HG02870 (cell line): Measurements from ENCODE around the gene MMP21.

ENCODE experiments used
- ATAC-seq: cut with Tn5 transposase; IDR thresholded peaks from one replicate; pipeline ENCODE4 v1.9.1; 2021; ENCODE audit warnings: mild to moderate bottlenecking, moderate library complexity; ENCODE audit not compliant: unreplicated experiment

Gene MMP21

DNA sequence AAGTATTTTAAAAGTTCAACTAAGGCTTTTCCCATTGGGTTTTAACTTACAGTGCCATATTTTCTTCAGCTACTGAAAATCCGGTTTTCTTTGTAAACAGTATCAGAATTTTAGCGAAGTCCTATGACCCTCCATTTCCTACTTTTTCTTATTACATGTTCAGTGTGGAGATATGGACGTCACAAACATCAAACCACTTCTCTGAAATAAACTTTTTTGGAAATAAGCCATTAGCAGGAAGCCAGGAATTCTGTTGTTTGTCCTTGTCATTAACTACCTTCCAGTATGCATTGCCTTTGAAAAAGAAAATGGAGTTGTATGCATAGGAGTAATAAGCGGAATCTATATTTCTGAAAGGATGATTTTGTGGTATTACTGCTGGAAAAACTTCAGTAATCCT, 9.1 kb downstream of the MMP21 start:
- ATAC-seq: no peak

DNA sequence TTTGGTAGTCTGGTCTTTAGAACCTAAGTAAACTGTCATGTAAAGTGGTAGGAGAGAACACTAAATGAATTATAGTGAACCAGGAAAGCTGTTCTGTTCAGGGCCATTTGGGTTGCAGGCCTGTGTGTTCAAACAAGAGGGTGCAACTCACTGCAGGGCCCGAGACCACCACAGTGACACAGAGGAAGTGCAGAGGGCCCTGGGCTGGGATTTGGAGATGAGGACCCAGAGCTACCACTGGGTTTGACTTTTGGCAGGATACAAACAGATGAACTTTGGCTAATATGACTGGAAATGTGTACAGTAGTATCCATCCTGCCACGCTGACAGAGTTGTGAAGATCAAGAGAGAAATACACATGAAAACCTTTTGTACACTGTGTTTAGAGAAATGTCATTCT, 9.8 kb downstream of the MMP21 start:
- ATAC-seq: no peak

DNA sequence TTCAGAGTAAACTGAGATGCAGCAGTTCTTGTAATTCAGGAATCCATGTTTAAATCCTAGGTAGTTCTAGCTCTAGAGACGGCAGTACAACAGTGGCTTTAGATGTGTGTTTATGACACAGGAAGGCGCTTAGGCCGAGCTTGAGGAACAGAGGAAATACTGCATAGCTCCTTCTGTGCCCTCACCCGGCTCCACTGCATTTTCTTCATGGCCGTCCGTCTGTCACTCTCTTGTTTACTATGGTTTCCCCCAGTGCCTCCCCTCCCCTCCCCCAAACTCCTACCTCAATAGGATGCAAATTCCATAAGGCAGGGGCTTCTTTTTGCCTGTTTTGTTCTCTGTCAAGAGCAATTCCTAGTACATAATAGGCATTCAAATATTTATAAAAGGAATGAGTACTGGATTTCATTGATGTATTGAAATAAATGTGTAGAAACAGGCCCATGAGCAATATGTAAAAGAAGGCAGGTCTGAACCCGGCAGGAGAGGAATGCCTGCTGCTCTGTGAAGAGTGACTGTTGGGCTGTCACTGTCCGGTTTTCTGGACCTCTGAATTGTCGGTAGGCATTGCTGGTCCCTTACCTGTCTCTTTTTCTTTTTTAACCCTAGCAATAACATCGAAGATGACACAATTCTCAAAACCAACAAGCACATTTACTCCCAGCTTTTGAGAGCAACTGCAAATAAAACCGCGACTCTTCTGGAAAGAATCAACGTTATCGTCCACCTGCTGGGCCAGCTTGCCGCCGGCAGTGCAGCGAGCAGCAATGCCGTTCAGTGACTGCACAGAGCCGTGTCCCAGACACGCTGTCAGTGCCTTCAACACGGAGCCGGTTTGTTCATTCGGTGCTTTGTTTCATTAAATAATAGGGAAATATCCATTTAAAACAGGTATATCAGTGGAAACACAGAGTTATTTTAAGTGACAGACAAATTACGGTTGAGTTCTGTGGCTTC, 12.7 kb downstream of the MMP21 start:
- ATAC-seq: no peak

DNA sequence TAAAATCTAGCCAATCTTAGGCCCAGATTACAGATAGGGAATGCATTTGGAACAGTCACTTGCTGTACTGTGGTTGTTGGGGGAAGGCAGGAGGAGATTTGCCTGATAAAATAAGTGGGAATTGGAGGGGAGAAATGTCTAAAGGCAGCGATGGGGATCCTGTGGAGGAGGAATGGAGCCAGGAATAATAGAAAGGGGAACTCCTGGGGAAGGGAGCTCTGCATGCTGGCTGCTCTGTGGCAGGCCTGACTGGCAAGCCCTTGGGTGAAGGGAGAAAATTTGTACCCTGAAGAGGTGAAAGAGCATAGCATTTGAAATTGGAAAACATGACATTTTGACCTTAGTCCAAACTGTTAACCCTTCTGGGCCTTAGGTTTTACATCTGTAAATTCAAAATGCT, 13.7 kb downstream of the MMP21 start:
- ATAC-seq: no peak

DNA sequence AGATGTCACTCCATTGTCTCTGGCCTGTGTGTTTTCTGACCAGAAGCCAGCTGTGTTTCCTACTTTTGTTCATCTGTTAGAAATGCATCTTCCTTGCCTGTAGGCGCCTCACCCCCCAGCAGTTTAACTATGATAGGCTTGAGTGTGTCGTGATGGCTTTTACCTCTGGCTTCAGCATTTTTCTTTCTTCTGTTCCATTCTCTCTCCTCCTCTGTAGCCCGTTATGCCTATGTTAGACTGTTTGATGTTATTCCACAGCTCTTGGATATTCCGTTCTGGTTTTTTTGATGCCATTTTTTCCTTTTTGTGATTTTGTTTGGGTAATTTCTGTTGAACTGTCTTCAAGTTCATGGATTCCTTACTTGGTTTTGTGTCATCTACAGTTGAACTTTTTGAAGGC, 17.9 kb downstream of the MMP21 start:
- ATAC-seq: no peak

DNA sequence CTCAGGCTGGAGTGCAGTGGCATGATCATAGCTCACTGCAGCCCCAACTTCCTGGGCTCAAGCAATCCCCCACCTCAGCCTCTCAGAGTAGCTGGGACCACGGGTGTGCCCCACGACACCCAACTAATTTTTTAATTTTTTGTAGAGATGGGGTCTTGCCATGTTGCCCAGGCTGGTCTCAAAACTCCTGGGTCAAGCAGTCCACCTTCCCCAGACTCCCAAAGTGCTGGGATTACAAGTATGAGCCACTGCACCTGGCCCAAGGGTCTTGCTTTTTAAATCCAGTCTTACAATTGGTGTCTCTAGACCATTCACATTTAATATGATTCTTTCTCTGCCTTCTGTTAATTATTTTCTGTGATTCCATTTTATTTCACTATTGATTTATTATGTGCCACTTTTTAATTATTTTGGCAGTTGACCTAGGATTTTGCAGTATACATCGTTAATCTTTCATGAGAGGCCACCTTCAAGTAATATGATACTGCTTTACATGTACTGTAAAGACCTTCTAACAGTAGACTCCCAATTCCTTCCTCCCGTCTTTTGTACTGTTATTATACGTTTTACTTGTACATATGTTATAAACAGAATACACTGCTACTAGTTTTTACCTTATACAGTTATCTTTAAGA, 18.7 kb downstream of the MMP21 start:
- ATAC-seq: no peak

DNA sequence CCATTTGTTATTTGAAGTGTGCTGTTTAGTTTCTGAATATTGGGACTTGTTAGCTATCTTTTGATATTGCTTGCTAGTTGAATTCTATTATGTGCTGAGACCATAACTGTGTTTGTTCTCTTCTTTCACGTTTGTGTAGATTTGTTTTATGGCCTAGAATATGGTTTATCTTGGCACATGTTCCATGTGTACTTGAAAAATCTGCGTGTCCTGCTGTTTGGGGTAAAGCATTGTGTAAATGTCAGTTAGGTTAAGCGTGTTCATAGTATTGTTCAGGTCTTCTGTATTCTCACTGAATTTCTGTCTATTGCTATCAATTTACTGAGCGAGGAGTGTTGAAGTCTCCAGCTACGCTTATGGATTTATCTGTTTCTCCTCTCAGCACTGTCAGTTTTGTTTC, 19.4 kb downstream of the MMP21 start:
- no peak for ATAC-seq

DNA sequence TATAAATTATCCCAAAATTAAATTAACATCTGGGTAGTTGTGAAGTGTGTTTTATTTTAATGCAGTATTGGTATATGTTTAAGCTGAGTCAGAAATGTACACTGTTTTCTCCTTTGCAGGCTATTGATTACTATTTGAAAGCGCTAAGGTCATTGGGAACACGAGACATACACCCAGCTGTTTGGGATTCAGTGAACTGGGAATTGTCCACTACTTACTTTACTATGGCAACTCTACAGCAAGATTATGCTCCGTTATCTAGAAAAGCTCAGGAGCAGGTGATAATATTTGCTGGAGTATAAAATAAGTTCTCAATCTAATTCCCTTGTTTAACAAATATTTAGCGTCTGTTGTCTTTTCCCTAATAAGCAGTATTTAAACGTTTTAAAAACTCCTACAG, 28.2 kb downstream of the MMP21 start:
- ATAC-seq: no peak

DNA sequence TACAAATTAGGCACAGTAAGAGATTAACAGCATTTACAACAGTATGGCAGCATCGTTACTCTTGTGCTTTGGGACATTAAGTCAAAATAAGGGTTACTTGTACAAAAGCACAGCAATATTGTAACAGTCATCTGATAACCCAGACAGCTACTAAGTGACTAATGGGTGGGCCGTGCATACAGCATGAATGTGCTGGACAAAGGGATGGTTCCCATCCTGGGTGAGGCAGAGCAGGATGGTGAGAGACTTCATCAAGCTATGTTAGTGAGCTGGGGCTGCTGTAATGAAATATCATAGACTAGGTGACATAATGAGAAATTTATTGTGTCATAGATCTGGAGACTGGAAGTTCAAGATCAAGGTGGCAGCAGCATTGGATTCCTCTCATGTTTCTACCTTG, 30.7 kb downstream of the MMP21 start:
- ATAC-seq: no peak

DNA sequence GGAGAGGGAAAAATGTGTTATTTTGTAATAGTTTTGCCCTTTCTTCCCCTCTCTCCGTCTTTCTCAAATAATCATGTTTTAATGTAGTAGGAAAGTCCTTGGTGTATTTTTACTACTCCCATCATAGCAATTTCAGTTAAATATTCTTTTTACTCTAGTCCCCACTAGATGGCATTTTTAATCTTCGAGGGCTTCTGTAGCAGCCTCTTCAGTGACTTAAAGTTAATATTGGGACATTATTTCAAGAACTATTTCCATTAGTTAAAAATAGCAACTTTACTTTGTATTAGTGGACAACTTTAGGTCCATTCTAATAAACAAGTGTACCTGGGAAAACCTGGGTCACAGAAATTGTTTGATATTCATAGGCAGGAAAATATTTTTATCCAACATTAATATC, 33.2 kb downstream of the MMP21 start:
- ATAC-seq: no peak

DNA sequence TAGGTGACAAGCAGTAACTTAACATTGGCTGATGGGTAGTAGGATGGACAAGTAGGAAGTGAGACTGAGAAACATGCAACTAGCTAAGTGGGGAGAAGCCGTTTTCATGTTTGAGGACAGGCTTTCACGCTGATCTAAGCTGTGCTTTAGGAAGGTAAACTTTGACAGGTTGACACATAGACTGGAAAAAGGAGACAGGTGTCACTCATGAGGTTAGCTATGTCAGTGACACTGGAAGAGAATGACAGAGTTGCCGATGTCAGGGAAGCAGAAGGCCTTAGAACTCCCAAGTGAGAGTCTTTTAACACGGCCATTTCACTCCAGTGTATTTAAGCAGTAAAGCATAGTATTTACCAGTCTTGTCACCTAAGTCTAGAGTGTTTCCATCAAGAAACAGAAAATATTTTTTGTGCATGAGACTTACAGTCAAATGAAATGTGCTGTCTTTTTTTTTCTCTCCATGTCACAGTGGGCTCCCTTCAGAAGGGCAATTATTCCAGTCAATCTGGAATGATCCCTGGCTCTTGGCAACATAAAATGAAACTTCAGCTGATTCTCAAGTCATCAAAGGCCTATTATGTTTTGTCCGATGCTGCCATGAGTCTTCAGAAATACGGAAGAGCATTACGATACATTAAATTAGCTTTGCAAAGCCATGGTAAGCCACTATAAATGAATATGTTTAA, 35.5 kb downstream of the MMP21 start:
- ATAC-seq: no peak

DNA sequence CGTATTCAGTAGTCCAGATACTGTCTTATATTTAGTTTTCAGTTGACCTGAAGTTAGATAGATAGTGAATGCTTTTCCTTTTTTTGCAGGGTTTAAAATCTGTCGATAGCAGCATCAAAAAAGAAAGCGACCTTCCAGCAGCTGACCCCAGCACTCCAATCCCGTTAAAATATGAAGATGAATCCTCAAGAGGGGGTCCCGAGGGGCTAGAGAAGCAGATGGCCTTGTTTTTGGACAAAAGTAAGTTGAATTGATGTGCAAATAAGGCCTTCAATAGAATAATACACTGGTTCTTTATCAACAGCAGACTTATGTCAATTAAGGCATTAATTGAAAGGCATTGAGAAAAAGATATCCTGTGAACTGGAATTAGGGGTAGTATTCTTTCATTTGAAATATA, 37.4 kb downstream of the MMP21 start:
- ATAC-seq: no peak

DNA sequence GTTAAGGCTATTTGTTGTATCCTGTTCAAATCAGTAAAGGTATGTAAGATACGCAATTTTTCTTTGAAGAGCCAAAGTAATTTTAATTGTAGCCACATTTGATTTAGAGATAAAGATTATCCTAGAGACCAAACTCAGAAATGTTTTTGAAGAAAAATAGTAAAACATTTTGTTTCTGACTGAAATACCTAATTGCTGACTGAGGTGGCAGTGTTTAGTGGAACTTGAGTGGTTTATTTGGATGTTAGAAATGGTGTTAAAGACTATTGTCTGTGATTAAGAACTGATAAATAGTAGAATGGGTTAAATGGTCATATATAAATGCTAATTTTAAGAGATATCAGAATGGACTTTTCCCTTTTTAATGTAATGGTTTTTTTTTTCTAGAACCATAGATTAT, 40.8 kb downstream of the MMP21 start:
- no peak for ATAC-seq

DNA sequence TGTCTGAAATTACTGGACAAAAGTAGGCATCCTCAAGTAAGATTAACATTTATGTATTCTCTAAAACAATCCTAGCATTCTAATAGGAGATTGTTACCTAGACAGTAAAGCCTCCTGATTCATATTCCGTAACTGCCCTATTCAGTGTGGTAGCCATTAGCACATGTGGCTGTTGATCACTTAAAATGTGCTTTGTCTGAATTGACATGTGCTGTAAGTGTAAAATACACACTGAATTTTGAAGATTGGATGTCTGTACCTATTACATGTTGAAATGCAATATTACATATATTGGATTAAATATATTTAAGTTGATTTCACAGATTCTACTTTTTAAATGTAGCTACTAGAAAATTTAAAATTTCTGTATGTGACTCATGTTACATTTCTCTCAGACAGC, 41.5 kb downstream of the MMP21 start:
- ATAC-seq: no peak

DNA sequence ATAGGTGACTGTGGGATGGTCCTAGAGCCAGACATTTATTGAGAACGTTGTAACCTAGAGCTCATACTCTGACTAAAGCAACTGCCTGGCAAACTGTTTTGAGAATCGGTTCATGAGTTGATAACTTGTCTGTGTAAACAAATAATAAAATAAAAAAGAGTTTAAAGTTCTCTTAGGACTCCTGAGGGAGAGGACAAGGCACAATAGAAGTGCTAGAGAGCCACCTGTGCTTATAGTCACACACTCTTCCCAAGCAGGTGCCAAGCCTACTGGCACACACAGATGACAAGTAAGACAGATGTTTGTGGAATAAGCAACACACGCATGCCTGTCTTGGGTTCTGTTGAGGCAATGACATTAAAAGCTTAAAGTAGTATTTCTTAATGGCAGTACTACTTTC, 48.2 kb downstream of the MMP21 start:
- no peak for ATAC-seq

DNA sequence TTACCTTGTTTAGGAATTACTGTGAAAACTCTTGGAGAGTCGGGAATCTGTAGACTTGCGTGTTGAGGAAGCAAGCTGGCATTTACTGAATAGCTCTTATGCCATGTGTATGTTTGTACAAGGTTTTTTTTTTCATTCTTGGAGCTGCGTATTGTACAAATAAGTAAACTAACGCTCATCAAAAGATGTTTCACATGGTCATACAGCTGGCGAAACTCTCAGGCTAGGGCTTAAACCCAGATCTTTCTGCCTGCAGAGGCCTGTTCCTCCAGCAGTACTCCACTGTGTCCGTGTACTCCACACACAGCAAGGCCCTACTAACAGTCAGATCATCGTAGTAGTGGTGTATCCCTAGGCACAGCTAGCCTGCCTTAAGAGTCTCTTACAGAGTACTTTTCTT, 48.7 kb downstream of the MMP21 start:
- no peak for ATAC-seq

DNA sequence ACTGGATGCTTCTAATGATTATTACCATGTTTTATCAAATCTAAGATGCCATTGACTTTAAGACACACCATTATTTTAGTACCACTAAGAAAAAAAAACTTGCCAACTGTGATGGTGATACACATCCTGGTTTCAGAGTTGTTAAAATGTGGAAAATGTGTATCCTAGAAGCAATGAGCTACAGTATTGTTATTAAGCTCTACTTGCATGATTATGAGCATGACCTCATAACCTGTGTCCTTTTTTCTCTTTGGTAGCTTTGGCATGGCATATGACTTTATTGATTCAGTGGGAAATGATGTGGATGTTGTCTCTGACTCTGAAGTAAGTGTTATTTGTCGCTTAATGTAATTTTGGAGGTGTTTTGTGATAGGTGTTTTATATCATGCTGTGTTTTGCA, 52.8 kb downstream of the MMP21 start:
- ATAC-seq: no peak

DNA sequence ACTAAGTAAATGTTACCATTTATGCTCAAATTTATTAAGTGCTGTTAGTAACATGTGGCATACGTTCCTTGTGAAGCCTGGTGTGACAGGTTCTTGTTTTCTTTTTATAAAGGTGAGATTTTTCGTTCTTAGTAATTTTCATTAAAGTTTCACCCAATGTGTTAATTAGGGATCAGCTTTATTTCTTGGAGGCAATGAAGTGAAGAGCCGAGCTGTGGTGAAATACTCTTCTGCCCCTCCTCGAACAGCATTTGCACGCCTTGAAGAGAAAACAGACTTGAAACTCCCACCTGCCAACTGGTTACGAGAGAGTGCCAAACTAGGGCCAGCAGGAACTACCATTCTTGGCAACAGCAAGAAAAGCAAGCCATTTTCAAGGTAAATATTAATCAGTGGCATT, 54.6 kb downstream of the MMP21 start:
- ATAC-seq: peak; percentile 27

DNA sequence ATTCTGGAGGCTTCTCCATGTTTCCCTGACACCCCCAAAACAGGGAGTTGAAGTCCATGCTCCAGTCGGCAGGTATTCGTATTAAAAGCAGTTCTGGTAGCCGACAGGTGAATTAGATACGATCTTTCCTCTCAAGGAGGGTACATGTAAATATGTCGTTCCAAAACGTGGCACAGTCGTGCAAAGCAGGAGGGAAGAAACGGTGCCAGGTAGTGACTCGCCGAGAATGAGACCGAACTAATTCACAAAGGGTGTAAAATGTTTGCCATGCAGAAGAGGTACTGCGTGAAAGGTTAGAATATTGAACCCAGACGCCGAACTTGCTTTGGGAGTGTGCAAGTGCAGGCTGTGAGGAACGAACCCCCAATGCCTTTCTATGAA, 55.6 kb downstream of the MMP21 start:
- ATAC-seq: no peak

DNA sequence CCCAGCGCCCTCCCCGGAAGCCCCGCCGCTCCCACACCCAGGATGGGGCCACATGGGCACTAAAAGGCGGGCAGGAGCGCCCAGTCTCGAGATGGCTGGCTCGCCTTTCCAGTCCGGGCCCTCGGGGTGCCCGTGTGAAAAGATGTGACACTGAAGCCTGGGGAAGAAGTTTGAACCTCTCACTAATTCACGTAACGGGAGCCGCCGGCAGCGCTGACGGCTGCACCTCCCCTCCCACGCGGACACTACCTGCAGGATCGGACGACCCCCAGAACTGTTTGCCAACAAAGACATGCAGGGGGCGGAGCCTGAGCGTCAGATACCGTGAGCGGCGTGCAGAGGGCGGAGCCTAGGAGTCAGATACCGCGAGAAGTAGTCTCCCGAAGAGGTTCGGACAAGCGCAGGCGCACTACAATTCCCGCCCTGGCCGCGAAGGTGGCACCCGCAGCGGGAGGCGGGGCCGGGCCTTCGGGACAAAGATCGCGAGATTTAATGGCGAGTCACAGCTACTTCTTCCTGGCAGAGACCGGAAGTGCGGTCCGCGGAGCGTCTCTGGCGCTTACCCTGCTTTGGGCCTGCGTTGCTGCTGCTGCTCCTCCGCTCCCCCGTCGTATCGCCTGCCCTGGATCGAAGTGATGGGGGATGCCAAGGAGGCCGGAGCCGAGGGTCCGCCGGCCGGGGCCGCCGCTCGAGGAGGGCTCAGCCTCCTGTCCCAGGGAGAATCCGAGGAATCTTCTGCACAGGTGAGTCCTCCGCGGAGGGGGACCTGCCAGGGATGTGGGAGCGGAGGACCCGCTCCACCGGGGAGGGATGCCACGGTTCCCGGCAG, 56.2 kb downstream of the MMP21 start, which contains the start of gene EDRF1:
EDRF1 (plus strand) TSS at position 537 of the 829 bp plus-strand sequence; CDS start at position 636, 99 bp downstream.
- peak; percentile 88 for ATAC-seq
